GM12801 (cell line): ENCODE measurements around the gene ATOH8.

Source experiments
- TF ChIP-seq, protein P1 (sequence below): IDR thresholded peaks from one replicate; pipeline ENCODE4 v1.5.1; 2011; ENCODE audit warnings: control low read depth; ENCODE audit not compliant: insufficient read length; ENCODE audit errors: extremely low read depth

Gene ATOH8

GRCh38 chr2:85734942-85735608 is 18.7 kb upstream of the ATOH8 start:
- TF ChIP-seq, protein P1, sequence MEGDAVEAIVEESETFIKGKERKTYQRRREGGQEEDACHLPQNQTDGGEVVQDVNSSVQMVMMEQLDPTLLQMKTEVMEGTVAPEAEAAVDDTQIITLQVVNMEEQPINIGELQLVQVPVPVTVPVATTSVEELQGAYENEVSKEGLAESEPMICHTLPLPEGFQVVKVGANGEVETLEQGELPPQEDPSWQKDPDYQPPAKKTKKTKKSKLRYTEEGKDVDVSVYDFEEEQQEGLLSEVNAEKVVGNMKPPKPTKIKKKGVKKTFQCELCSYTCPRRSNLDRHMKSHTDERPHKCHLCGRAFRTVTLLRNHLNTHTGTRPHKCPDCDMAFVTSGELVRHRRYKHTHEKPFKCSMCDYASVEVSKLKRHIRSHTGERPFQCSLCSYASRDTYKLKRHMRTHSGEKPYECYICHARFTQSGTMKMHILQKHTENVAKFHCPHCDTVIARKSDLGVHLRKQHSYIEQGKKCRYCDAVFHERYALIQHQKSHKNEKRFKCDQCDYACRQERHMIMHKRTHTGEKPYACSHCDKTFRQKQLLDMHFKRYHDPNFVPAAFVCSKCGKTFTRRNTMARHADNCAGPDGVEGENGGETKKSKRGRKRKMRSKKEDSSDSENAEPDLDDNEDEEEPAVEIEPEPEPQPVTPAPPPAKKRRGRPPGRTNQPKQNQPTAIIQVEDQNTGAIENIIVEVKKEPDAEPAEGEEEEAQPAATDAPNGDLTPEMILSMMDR, result no peak

- TF ChIP-seq, protein P1, result no peak
Measured at GRCh38 chr2:85735691-85736090, 18.1 kb upstream of the ATOH8 start.

- TF ChIP-seq, protein P1, result no peak
Measured at GRCh38 chr2:85736456-85737355, 17.1 kb upstream of the ATOH8 start.

DNA sequence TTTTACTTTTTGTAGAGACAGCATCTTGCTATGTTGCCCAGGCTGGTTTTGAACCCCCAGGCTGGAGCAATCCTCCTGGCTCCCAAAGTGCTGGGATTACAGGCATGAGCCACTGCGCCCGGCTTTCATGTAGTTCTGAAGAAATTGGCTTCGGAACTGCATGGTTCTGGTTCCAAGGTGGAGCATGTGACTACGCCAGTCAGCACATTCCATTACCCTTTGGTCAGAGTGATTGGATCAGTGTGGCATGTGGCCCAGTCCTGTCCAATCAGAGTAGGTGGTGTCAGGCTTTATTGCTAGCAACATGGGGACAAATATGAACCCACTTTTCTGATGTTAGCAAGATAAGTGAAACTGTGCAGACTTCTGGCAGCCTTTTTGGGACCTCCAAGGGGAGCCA is 16.3 kb upstream of the ATOH8 start:
- TF ChIP-seq, protein P1, result no peak

DNA sequence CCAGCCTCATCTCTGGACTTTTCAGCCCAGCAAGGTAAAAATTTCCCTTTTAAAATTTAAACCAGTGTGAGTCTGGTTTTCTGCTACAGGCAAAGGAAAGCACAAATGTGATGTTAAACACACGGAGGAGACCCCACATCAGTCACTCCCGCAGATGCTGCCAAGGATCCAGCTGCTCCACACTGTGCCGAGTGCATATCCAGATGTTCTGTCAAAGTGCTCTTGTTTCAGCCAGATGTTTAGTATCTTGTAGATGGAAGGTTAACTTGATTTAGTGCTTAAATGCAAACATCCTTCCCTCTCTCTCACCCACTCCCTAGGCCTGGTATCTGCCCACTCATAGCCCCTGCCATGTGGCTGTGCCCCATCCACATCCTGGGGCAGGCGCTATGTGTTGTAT is 15.8 kb upstream of the ATOH8 start:
- TF ChIP-seq, protein P1, result no peak

DNA sequence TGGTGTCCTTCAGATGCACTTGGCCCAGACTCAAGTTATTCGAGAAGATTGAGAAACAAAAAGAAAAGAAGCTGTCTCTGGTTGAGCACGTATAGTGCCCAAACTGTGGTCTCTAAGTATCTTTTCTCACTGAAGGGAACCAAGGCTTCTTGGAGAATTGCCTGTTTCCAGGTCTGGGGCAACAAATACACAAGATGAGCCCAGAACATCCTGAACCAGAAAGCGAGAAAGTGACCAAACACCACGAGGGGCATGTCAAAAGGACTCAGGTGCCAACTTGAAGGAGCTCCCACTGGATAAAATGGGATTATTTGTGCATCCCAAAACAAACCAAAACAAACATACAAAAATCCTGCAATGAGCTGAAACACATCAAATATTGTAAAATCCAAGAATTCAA is 13.6 kb upstream of the ATOH8 start:
- TF ChIP-seq, protein P1, result no peak

DNA sequence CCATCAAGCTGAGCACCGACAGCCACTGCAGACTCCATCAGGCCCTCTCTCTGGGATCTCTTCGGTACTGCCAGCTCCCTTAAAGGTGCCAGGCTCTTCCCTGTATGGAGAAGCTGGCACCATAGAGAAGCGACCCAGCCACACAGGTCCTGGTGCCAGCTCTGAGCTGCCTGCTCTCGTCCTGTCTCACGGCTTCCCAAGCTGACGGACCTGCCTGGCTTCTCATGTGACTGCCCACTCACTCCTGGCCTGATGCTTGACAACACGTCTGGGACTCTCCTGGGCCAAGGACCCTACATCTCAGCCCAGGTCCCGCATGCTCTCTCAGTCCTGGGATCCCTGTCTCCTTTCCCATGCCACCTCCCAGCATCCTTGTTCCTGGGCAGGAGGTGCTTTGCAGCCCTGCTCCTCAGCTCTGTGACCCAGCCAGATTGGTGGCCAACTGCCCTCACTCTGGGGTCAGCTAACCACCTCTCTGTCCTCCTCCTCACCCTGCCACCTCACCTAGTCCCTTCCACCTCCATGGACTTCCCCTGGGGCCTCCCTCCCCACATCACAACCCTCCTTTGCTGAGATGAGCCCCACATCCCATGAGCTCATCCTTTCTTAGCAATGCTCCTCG is 12.5 kb upstream of the ATOH8 start:
- TF ChIP-seq, protein P1, result no peak
